GM12872 (cell line): ENCODE data around the gene RNGTT.

Experiments
- TF ChIP-seq, protein P1 (sequence below): IDR thresholded peaks from 3 replicates; pipeline ENCODE4 v1.5.1; 2011; ENCODE audit warnings: low read depth, mild to moderate bottlenecking, low read length, moderate library complexity; ENCODE audit not compliant: insufficient read depth

Gene RNGTT

DNA sequence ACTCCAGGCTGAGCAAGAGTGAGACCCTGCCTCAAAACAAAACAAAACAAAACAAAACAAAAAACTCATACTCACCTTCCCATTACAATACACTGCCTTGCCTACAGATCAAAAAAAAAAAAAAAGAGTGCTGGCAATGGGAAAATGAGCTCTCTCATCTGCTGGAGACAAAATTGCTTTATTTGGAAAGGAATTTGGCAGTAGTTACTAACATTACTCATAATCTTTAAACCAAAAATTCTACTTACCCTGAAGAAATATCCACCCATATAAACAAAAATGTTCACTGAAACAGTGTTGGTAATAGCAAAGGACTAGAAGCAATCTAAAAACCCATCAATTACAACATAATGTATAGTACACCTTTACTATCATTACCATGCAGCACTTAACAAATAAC lies 120.4 kb downstream of the RNGTT start:
- TF ChIP-seq, protein P1, sequence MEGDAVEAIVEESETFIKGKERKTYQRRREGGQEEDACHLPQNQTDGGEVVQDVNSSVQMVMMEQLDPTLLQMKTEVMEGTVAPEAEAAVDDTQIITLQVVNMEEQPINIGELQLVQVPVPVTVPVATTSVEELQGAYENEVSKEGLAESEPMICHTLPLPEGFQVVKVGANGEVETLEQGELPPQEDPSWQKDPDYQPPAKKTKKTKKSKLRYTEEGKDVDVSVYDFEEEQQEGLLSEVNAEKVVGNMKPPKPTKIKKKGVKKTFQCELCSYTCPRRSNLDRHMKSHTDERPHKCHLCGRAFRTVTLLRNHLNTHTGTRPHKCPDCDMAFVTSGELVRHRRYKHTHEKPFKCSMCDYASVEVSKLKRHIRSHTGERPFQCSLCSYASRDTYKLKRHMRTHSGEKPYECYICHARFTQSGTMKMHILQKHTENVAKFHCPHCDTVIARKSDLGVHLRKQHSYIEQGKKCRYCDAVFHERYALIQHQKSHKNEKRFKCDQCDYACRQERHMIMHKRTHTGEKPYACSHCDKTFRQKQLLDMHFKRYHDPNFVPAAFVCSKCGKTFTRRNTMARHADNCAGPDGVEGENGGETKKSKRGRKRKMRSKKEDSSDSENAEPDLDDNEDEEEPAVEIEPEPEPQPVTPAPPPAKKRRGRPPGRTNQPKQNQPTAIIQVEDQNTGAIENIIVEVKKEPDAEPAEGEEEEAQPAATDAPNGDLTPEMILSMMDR = no peak

DNA sequence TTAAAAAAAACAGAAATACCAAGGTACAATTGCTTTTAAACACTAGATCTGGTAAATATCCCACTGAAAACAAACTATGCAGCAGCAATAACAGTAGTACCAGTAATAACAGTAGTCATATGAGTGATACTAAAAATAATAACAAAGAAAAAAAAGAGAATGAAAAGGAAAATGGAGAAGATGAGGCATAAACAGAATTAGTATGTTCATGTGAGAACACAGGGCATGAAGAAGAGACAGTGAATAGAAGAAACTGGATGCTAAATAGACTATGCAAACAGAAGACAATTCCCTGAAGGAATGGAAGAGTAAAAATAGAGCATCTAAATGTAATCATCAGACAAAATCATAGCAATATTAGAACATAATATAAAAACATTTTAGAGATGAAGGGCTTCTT lies 121.1 kb downstream of the RNGTT start:
- TF ChIP-seq, protein P1 = no peak

DNA sequence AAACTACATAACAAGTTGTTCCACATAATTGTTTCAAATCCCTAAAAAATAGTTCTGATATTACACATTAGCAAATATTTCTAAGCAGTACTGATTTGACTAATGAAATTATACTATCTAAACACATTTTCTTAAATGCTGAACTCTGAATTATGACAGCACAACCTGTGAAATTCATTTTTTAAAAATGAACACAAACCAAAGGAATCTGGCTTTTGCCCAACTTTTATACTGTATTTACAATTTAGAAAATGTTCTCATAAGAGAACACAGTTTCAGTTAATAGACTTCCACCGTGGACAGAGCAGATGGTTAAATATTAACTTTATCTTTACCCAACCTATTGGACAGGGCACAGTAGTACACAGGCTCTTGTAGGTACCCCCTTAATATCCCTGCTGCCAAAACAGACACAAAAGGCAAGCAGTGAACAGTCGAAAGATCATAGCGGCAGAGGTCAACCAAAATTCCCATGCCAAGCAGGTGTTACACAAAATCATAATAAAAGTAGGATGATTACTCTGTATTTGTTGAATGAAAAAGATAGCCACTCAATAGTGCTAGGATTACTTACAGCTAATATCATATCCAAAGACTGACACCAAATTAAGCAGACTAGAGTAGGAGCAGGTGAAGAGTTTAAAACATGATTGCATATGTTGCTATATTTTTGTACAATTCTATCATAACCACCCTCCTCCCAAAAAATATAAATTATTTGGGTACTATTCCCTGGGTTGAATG lies 122.5 kb downstream of the RNGTT start:
- TF ChIP-seq, protein P1 = no peak

DNA sequence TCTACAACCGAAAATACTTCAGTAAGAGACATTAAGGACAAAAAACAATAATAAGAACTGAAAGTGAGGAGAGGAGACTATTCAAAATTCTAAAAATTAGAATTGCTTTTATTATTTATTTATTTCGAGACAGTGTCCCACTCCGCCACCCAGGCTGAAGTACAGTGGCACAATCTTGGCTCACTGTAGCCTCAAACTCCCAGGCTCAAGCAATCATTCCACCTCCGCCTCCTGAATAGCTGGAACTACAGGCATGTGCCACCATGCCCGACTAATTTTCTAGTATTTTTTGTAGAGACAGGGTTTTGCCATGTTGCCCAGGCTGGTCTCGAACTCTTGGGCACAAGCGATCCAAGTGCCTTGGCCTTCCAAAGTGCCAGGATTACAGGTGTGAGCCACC lies 123.1 kb downstream of the RNGTT start:
- TF ChIP-seq, protein P1 = no peak

DNA sequence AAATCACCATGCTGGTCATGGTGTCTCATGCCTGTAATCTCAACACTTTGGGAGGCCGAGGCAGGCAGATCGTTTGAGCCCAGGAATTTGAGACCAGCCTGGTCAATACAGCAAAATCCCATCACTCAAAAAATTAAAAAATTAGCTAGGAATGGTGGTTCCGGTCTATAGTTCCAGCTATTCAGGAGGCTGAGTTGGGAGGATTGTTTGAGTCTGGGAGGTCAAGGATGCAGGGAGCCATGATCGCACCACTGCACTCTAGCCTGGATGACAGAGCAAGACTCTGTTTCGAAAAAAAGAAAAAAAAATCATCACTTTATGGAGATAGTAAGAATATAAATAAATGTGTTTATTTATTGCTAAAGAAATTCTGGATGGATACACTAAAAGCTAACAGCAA lies 124.1 kb downstream of the RNGTT start:
- TF ChIP-seq, protein P1 = no peak

DNA sequence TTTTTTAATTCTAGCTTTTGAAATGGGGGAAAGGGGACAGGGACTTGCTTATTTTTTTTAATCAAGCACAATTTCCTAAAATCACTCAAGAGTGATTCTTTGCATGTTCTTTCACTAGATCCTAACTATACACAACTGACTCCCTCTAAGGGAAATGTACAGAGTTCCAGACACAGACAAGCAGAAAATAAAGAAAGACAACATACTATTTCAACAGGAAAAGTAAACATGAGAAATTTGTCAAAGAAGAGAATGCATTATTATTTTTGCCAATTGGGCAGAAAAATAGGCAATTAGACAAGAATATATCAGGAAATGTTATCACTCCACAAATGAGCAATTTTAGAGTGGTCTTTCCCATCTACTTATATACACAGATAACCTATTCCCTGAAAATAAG lies 128.2 kb downstream of the RNGTT start:
- TF ChIP-seq, protein P1 = no peak

DNA sequence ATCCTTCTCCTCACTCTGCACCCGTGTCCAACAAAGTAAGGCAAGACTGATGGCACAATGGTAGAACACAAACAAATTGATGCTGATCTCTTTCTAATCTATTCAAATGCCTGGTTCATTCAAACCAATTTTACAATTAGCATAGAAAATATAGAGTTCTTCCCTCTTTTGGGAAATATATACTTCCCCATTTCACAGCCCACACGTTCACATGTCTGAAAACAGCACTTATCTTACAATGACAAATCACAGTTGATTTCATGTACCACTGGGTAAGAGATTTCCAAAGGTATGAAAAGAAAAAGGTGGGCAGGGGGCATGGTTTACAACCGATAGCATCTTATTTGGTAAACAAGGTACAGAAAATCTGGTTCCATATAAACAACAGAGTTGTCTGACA lies 137.6 kb downstream of the RNGTT start:
- TF ChIP-seq, protein P1 = no peak
